Endothelial cell of hepatic sinusoid (primary cell): ENCODE data around the gene NAMPT.

Experiments used
- in situ Hi-C: cut with HindIII; loops from 2 replicates; pipeline ENCODE4 v1.10.0; 2017; ENCODE audit warnings: low sequenced_read_pairs

The NAMPT gene

DNA sequence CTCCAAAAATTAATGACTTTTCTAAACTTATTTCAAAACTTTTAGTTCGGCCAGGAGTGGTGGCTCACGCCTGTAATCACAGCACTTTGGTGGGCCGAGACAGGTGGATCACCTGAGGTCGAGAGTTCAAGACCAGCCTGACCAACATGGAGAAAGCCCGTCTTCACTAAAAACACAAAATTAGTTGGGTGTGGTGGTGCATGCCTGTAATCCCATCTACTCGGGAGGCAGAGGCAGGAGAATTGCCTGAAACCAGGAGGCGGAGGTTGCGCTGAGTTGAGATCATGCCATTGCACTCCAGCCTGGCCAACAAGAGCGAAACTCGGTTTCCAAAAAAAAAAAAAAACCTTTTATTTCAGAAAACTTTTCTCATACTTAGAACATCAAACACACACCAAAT lies 8.3 kb downstream of the NAMPT start:
- in situ Hi-C loops, result no loop called here

- in situ Hi-C loops, result no loop called here
These were observed 11.6 kb downstream of the NAMPT start for GRCh38 chr7:106273009-106273668.

- in situ Hi-C loops, result no loop called here
These were observed 14.4 kb downstream of the NAMPT start for GRCh38 chr7:106270122-106270977.

DNA sequence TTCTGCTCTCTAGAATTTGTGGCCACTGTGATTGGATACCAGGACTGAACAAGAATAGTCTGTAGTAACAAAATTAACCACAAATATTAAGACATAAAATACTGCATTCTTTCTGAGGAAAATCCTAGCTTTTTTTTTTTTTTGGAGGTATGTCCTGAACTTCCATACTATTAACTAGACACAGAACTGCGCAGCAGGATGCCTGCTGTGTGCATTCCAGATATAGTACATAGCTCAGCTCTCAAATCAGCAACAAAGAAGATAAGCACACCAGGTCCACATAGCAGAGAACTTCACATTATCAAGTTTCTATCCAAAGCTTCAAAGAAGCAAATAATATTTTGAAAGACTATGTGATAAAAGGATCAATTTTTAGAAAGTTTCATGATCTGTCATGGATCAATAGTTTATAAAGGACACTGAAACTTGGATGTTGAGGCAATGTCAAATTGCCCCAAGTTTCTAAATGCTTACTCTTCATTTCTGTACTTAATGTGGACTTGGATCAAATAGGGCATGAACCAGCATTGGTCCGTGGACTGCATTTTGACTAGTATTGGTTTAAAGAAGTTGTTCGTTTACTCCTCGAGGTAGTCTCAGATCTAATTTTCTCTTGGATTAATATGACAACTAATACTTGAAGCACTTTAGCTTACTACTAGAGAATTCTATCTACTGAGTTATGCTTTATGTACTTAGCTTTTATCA lies 15.4 kb downstream of the NAMPT start:
- in situ Hi-C loops, result no loop called here

DNA sequence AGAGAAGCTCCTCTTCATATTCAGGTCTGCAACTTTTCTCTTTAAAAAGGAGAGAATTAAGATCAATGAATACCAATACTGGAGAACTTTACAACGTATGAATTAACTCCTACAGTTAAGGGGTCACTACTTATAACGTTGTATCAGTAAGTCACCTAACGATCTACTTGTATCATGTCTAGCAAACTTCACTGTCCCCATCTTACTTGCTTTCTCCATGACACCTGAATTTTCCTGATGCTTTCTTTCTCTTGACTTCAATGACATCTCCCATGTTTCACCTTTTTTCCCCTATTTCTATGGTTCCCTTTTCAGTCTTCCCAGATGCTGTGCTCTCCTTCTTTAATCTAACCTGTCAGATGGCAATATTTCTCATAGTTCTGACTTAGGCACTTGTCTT lies 19.6 kb downstream of the NAMPT start:
- in situ Hi-C loops, result no loop called here

DNA sequence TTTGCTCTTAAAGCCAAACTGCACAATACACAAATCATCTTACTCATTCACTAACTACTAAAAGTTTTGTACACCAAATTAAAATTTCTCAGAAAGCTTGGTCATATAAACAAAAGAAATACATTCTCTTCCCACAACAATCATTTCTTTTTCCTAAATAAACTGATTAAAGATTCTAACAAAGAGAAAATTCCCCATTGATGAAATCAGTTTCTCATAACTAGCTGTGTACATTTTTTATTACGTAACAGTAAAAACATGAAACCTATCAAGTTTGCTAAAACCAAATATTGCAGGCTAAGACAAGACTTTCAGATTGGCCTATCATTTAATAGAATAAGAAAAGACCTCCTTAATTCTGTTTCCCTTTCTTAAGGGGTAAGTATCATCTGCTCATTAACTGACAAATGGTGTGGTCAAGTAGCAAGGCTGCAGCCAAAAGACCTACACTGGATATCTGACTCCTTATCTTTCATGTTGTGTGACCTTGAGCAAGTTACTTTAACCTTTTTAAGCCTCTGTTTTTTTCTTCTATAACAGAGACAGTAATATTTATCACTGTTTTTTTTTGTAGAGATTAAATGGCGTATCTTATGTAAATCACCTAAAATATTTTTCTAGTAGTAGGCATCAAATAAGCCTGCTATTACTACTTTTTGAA lies 22.4 kb downstream of the NAMPT start:
- in situ Hi-C loops, result no loop called here

- in situ Hi-C loops, result no loop called here
These were observed 24.6 kb downstream of the NAMPT start for GRCh38 chr7:106260136-106260561.

DNA sequence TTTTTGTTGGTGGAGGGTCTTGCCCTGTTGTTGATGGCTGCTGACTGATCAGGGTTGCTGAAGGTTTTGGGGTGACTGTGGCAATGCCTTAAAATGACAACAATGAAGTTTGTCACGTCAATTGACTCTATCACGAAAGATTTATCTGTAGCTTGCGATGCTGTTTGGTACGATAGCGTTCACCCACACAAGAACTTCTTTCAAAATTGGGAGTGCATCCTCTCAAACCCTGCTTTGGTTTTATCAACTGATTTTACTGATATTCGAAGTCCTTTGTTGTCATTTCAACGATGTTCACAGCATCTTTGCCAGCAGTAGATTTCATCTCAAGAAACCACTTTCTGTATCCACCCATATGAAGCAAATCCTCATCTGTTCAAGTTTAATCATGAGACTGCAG lies 26.0 kb downstream of the NAMPT start:
- in situ Hi-C loops, result no loop called here

GRCh38 chr7:106257752-106258151 lies 27.0 kb downstream of the NAMPT start:
- in situ Hi-C loops, result no loop called here

GRCh38 chr7:106256144-106256543 lies 28.6 kb downstream of the NAMPT start:
- in situ Hi-C loops, result no loop called here

- in situ Hi-C loops, result no loop called here
These were observed 29.5 kb downstream of the NAMPT start for GRCh38 chr7:106255246-106255645.

DNA sequence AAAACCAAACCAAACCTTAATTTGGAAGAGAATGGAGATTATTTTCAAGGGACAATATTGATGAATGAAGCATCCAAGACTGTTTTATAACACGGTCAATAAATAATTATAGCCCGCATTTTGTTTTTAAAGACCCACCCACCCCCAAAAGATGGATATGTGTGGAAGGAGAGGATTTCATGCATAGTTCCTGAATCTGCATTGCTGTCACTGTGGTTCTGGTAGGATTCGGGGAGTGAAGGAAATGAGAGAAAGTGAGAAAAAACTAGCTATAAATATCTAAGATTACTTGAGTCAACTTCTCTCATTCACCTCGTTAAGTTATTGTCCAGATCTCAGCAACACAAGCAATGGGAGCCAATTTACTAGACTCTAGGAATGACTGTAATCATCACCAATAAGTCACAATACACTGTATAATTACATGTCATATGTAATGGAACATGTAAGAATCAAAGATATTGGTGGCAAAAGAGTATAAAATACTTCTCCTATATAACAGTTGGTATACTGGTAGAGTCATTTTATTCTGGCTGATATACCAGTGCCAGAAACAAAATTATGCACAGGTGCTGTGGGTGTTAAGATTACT lies 30.2 kb downstream of the NAMPT start:
- in situ Hi-C loops, result no loop called here

DNA sequence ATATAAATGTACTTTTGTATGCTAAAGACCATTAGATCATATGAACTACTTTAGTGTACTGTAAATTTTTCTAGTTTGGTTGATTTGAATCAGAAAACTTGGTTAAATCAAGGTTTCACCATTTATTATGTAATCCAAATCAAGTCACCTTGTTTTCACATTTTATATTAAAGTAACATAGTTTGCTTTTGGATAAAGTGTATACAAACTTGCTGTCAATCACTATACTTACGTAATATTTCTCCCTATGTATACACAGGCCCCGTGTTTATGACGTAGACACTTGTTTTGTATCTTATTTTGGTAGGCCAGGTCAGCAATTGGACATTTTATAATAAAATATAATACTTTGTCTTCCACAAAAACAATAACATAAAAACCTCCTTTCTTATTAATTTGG lies 32.2 kb downstream of the NAMPT start:
- in situ Hi-C loops, result no loop called here

DNA sequence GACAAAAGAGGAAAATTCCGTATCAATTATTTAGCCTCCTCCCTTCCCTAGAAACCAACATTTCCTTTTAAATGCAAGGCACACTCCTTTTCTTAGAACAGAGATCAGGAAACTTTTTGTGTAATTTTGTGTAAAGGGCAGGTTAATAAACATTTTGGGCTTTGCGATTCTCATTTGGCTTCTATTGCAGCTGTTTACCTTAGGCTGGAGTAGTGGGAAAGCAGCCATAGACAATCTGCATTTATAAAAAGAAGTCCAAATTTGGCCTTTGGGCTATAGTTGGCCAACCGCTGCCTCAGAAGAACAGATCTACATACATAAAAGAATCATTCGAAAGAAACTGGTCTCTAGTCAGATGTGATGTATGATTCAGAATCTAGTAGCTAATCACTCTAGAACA lies 35.3 kb downstream of the NAMPT start:
- in situ Hi-C loops, result no loop called here

GRCh38 chr7:106248600-106248999 lies 36.2 kb downstream of the NAMPT start:
- in situ Hi-C loops, result no loop called here

DNA sequence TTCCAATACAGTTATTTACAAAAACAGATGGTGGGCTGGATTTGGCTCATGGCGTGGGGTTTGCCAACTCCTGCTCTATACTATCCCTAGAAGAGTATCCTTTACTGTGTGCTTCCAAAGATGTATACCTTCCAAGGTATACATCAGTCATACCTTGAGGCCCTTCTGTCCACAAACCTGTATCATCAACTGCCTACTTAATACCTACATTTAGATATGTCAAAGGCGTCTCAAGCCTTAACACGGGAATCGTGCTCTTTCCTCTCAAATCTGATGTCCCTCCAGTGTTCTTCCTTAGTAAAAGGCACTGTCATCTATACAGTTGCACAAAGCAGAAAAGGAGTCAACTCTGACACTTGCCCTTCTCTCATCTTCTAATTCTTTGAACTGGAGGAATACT lies 36.9 kb downstream of the NAMPT start:
- in situ Hi-C loops, result no loop called here

DNA sequence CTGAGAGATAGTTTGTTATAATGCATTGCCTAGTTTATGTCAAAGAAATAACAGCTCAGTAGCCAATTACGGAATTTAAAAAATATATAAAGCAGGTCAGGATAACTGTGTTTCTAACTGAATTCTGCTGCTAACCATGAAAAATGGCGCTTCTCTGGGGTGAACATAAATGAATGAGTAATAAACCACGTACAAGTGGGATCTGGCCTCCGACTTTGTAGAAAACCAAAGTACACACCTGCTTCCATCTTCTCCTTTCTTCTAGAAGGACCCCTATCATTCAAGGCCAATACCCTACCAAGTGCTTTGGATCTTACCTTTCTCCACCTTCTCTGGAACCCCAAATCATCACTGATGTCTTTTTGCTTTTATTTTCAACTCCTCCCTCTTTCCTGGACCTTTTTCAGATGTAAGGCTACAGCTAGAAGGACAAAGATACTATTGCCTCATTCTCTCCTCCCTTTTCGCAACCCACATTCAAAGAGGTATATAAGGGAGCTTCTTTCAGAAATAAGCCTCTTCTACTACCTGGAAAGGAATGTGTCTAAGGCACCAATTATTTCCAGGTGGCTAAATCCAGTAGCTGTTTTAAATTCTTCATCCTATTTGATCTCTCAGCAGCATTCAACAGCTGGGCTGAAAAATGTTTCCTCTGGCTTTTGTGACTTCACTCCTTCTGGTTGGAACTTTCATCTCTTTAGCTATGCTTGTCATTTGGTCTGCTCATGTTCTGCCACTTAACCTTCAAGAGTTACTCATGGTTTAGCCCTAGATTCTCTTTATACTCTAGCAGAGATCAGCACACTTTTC lies 37.7 kb downstream of the NAMPT start:
- in situ Hi-C loops, result no loop called here

GRCh38 chr7:106243893-106244292 lies 40.9 kb downstream of the NAMPT start:
- in situ Hi-C loops, result no loop called here

DNA sequence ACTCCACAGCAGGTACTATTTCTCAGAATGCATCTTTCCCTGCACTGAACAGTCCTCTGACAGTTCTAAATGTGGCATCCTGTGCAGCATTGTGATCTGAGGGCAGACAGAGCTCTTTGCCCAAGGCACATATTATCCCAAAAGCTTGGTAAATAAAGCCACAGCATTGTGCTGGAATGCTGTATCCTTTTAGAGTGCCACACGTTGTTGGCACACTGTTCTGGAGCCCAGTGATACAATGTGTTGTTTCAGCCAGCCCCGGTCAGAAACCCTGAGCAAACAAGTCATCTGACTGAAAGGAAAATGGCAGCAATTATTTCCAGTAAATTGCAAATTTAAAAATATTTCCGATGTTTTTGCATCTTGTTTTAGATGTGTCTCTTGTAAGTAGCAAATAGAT lies 45.4 kb downstream of the NAMPT start:
- in situ Hi-C loops, result no loop called here

- in situ Hi-C loops, result no loop called here
These were observed 46.0 kb downstream of the NAMPT start for GRCh38 chr7:106238830-106239229.
